RWPE2 (cell line): ENCODE results near the gene AP3S2.
"Not testable (repeated sequence)": the region's sequence is repeated elsewhere in the genome, so short reads cannot be mapped to it uniquely, and the experiment has no call there.

Experiments used
- ATAC-seq: fragments of 200-7000 bp; cut with Tn5 transposase; 3 replicates; pipeline ENCODE4 v1.9.1; 2021; ENCODE audit warnings: low read depth
- DNase-seq: peaks from one replicate; pipeline ENCODE4 v3.0.0-alpha.2; 2020; ENCODE audit warnings: low spot score
- H3K27ac ChIP-seq: fragments of 450-650 bp; 2 replicates; pipeline ENCODE4 v1.5.1; 2017; ENCODE audit warnings: mild to moderate bottlenecking; ENCODE audit not compliant: poor library complexity, severe bottlenecking
- H3K27me3 ChIP-seq: fragments of 250-450 bp; sonication (Bioruptor Pico); 2 replicates; pipeline ENCODE4 v1.5.1; 2021; ENCODE audit warnings: mild to moderate bottlenecking, moderate library complexity; ENCODE audit not compliant: insufficient read depth, poor library complexity, severe bottlenecking
- H3K36me3 ChIP-seq: fragments of 250-450 bp; sonication (Bioruptor Pico); 2 replicates; pipeline ENCODE4 v1.5.1; 2020; ENCODE audit warnings: low read depth, mild to moderate bottlenecking, moderate library complexity
- H3K4me1 ChIP-seq: fragments of 250-450 bp; sonication (Bioruptor Pico); 2 replicates; pipeline ENCODE4 v1.5.1; 2021; ENCODE audit warnings: mild to moderate bottlenecking, moderate library complexity; ENCODE audit not compliant: insufficient read depth, poor library complexity, severe bottlenecking
- H3K4me3 ChIP-seq: fragments of 250-450 bp; sonication (Bioruptor Pico); 2 replicates; pipeline ENCODE4 v1.5.1; 2021; ENCODE audit warnings: mild to moderate bottlenecking, moderate library complexity; ENCODE audit not compliant: severe bottlenecking
- H3K9me3 ChIP-seq: fragments of 250-450 bp; sonication (Bioruptor Pico); 2 replicates; pipeline ENCODE4 v1.5.1; 2021; ENCODE audit warnings: mild to moderate bottlenecking, moderate library complexity; ENCODE audit not compliant: severe bottlenecking
- TF ChIP-seq, protein P1 (sequence below): fragments of 450-650 bp; IDR thresholded peaks from one replicate; pipeline ENCODE4 v1.5.1; 2017; ENCODE audit warnings: mild to moderate bottlenecking, moderate library complexity; ENCODE audit not compliant: poor library complexity, severe bottlenecking

The AP3S2 gene

DNA sequence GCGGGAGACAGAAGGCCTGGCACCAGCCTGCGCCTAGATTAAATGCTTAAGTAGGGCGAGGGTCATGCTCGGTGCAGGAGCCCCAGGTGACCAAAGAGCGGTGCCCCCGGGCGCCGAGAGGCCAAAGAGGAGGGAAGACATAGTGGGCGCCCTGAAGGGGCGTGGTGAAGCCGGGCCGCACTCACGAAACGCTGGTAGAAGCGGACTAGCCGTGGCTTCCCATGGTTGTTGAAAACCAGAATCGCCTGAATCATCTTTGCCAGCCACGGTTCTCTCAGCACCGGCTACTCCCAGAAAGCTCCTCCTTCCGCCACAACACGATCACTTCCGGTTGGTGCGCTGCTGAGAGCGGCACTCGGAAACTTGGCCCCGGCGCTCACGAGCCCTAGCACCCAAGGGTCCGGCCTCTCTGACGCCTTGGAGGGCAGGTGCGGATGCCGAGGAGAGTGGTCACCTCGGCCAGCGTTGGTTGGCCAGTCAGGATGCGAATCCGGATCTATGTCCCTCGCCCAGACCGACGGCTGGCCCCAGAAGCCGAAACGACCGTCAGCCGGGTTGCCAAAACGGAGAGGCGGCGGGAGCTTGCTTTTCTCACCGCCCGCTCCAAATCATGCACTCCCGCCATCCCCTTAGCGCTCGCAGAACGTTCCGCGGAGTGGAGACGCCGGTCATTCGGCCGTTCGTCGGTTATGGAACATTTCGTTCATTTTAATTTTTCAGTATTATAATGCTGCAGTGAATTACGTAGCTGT is at the start of gene AP3S2:
TSS of gene AP3S2 (minus strand) at position 299 of the 752 bp plus-strand sequence. CDS start at position 254, 45 bp downstream.
- peak within 1 kb of the TSS; percentile 86 for H3K4me3 ChIP-seq
- peak; percentile 90 for ATAC-seq
- TF ChIP-seq, protein P1, sequence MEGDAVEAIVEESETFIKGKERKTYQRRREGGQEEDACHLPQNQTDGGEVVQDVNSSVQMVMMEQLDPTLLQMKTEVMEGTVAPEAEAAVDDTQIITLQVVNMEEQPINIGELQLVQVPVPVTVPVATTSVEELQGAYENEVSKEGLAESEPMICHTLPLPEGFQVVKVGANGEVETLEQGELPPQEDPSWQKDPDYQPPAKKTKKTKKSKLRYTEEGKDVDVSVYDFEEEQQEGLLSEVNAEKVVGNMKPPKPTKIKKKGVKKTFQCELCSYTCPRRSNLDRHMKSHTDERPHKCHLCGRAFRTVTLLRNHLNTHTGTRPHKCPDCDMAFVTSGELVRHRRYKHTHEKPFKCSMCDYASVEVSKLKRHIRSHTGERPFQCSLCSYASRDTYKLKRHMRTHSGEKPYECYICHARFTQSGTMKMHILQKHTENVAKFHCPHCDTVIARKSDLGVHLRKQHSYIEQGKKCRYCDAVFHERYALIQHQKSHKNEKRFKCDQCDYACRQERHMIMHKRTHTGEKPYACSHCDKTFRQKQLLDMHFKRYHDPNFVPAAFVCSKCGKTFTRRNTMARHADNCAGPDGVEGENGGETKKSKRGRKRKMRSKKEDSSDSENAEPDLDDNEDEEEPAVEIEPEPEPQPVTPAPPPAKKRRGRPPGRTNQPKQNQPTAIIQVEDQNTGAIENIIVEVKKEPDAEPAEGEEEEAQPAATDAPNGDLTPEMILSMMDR = no peak

DNA sequence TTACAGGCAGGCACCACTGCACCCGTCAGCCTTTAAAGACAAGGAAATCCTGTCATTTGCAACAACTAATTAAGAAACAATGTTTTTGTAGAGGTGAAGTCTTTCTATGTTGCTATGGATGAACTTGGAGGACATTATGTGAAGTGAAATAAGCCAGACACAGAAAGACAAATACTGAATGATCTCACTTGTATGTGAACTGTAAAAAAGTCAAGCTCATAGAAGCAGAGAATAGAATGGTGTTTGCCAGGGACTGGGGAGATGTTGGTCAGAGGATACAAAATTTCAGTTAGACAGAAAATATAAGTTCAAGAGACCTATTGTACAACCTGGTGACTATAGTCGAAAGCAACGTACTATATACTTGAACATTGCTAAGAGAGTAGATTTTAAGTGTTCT is 46.1 kb upstream of the AP3S2 start:
- no peaks in the 10 kb centered on the region for H3K9me3 ChIP-seq
- no peak for ATAC-seq
- H3K27ac ChIP-seq = no peak overlapping the region
- H3K4me3 ChIP-seq = no peak overlapping the region
- no peaks in the 10 kb centered on the region for H3K36me3 ChIP-seq
- peaks cover 4% of the 10 kb centered on the region for H3K4me1 ChIP-seq
- TF ChIP-seq, protein P1 = no peak
- H3K27me3 ChIP-seq = no peaks in the 10 kb centered on the region
- DNase-seq = no peak

More for the DNA sequence above, at the start of gene AP3S2:
- H3K36me3 ChIP-seq = peaks cover 29% of the 10 kb centered on the region
- H3K9me3 ChIP-seq = no peaks in the 10 kb centered on the region
- H3K27ac ChIP-seq = peak within 1 kb of the TSS; percentile 70
- peak; percentile 95 for DNase-seq
- no peaks in the 10 kb centered on the region for H3K27me3 ChIP-seq
- peaks cover 13% of the 10 kb centered on the region for H3K4me1 ChIP-seq

DNA sequence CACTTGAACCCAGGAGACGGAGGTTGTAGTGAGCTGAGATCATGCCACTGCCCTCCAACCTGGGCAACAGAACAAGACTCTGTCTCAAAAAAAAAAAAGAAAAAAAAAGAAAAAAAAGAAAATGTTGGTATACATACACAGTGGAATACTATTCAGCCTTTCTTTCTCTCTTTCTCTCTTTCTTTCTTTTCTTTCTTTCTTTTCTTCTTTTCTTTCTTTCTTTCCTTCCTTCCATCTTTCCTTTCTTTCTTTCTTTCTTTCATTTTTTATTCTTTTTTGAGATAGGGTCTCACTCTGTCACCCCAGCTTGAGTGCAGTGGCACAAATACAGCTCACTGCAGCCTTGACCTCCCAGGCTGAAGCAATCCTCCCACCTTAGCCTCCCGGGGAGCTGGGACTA is 45.6 kb upstream of the AP3S2 start:
- H3K27me3 ChIP-seq, DNase-seq, ATAC-seq, H3K36me3 ChIP-seq, H3K9me3 ChIP-seq, H3K27ac ChIP-seq, H3K4me1 ChIP-seq, H3K4me3 ChIP-seq: not testable (repeated sequence)

DNA sequence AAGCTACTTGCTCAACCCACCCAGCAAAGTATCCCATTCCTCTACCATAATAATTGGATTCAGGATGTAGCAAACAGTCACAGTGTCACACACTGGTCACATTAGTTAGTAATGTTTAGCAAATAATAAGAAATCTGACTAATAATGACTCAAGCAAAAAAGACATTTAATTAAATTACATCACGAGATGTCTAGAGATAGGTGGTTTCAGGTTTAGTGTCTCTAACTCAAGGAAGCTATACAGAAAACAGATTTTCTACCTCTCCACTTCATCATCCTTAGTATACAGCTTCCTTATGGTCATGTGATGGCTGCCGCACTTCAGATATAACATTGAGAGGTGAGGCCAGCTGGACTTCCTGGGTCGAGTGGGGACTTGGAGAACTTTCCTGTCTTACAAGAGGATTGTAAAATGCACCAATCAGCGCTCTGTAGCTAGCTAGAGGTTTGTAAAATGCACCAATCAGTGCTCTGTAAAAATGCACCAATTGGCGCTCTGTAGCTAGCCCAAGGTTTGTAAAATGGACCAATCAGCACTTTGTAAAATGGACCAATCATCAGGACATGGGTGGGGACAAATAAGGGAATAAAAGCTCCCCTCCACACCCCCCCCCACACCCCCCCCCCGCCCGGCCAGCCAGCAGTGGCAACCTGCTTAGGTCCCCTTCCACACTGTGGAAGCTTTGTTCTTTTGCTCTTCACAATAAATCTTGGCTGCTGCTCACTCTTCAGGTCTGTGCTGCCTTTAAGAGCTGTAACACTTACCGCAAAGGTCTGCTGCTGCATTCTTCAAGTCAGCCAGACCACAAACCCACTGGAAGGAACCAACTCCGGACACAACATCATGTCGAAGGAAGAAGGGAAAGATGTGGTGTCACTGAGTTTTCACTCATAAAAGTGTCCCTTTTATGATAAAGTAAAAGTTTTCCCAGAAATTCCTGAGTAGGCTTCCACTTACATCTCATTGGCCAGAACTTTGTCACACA is 43.9 kb upstream of the AP3S2 start:
- ATAC-seq = peak; percentile 35; the same call in 2 of the 3 replicates
- peak; percentile 18 for DNase-seq

DNA sequence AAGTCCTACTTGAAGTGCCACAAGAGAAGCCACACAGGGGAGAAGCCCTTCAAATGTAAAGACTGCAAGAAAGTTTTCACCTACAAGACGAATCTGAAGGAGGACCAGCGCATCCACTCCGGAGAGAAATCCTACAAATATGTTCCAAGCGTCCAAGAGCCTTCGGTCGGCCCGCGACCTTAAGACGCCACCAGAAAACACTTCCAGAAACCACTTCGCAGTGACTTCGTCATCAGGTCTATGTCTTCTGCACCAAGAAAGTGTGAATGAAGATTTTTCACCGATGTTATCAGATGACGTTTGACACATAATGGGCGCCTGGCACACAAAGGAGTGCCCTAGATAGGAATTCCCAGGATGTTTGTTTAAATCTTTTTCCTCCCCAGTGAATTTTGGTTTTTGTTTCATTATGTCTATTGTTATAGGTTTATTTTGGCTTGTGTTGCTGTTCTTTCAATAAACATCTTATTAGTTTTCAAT is 43.0 kb upstream of the AP3S2 start:
- TF ChIP-seq, protein P1 = no peak
- peak; percentile 20 for DNase-seq
- Histone ChIP-seq H3K27ac (no peak overlapping the region), H3K4me1 (peaks cover 4% of the 10 kb centered on the region), H3K9me3 (no peaks in the 10 kb centered on the region), H3K27me3 (no peaks in the 10 kb centered on the region), H3K36me3 (no peaks in the 10 kb centered on the region), H3K4me3 (no peak overlapping the region)
- ATAC-seq = no peak

More for the DNA sequence above, 43.9 kb upstream of the AP3S2 start:
- H3K27ac ChIP-seq = no peak overlapping the region
- H3K9me3 ChIP-seq = no peaks in the 10 kb centered on the region
- H3K36me3 ChIP-seq = no peaks in the 10 kb centered on the region
- TF ChIP-seq, protein P1 = no peak
- H3K4me1 ChIP-seq = peaks cover 4% of the 10 kb centered on the region
- H3K27me3 ChIP-seq = no peaks in the 10 kb centered on the region
- no peak overlapping the region for H3K4me3 ChIP-seq
